Liver (tissue), 3 donors: ENCODE results near the gene PARD3B.

Experiments
- FOXA1 ChIP-seq: IDR thresholded peaks from 2 replicates; pipeline ENCODE4 v1.6.1; 2016; ENCODE audit warnings: antibody characterized with exemption
- GABPA ChIP-seq, 2 donors: IDR thresholded peaks in 1 of 2; conservative IDR thresholded peaks in 1 of 2; 2 replicates each; pipeline ENCODE4 v1.6.1; 2016; ENCODE audit warnings: antibody characterized with exemption in 2 of 2, mild to moderate bottlenecking in 1 of 2, moderate library complexity in 1 of 2
- NR2F2 ChIP-seq: IDR thresholded peaks from 2 replicates; pipeline ENCODE4 v1.6.1; 2016; ENCODE audit warnings: antibody characterized with exemption
- RAD21 ChIP-seq, 2 donors: IDR thresholded peaks; 2 replicates each; pipeline ENCODE4 v1.6.1; 2016; ENCODE audit warnings: antibody characterized with exemption in 2 of 2, mild to moderate bottlenecking in 2 of 2
- RXRA ChIP-seq, 2 donors: IDR thresholded peaks; 2 replicates each; pipeline ENCODE4 v1.6.1; 2017 to 2018; ENCODE audit warnings: antibody characterized with exemption in 2 of 2, mild to moderate bottlenecking in 1 of 2
- SP1 ChIP-seq: IDR thresholded peaks from 2 replicates; pipeline ENCODE4 v1.6.1; 2018; ENCODE audit warnings: antibody characterized with exemption, mild to moderate bottlenecking
- YY1 ChIP-seq: IDR thresholded peaks from 2 replicates; pipeline ENCODE4 v1.6.1; 2016; ENCODE audit warnings: antibody characterized with exemption, mild to moderate bottlenecking
- TF ChIP-seq, protein P1 (sequence below): IDR thresholded peaks from 2 replicates; pipeline ENCODE4 v1.6.1; 2016; ENCODE audit warnings: antibody characterized with exemption, mild to moderate bottlenecking
- TF ChIP-seq, protein P2 (sequence below): fragments of 150-350 bp; IDR thresholded peaks from 2 replicates; pipeline ENCODE4 v1.5.1; 2017; ENCODE audit warnings: improper control_type of control experiment, low read depth, low read length; ENCODE audit not compliant: missing input control
- TF ChIP-seq, protein P3 (sequence below): IDR thresholded peaks from 2 replicates; pipeline ENCODE4 v1.6.1; 2016; ENCODE audit warnings: antibody characterized with exemption
- donor health status: healthy.
- donor health status: healthy.

DNA sequence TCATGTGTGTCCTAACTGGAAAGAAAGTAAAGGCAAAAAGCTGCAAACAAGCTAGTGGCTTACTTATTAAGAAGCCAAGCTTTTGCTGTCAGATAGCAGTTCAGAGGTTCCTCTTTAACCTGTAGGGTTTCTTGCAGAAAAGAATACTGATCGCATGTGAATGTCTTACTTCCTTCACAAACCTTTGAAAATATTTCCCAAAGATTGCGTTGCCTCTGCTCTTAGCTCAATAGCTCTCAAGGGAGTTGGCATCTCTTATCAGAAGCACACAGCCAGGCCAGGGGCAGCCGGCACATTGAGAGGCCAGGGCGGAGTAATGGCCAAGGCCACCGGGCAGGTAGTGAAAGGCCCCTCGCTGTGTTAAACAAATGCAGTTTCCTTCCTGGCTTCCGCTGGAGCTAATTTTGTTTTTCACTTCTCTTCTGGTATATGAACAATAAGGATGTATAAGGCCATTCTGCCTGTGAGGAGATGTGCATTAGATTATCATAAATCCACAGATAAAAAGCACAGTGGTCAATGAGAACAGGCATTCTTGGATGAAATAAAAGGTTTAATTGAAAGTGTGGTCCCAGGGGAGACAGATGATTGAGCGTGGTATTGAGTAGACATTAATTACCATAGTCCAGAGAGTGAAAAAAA, 594.7 kb downstream of the PARD3B start:
- TF ChIP-seq, protein P1, sequence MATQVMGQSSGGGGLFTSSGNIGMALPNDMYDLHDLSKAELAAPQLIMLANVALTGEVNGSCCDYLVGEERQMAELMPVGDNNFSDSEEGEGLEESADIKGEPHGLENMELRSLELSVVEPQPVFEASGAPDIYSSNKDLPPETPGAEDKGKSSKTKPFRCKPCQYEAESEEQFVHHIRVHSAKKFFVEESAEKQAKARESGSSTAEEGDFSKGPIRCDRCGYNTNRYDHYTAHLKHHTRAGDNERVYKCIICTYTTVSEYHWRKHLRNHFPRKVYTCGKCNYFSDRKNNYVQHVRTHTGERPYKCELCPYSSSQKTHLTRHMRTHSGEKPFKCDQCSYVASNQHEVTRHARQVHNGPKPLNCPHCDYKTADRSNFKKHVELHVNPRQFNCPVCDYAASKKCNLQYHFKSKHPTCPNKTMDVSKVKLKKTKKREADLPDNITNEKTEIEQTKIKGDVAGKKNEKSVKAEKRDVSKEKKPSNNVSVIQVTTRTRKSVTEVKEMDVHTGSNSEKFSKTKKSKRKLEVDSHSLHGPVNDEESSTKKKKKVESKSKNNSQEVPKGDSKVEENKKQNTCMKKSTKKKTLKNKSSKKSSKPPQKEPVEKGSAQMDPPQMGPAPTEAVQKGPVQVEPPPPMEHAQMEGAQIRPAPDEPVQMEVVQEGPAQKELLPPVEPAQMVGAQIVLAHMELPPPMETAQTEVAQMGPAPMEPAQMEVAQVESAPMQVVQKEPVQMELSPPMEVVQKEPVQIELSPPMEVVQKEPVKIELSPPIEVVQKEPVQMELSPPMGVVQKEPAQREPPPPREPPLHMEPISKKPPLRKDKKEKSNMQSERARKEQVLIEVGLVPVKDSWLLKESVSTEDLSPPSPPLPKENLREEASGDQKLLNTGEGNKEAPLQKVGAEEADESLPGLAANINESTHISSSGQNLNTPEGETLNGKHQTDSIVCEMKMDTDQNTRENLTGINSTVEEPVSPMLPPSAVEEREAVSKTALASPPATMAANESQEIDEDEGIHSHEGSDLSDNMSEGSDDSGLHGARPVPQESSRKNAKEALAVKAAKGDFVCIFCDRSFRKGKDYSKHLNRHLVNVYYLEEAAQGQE: no peak
- no peak for TF ChIP-seq YY1
- TF ChIP-seq, protein P2, sequence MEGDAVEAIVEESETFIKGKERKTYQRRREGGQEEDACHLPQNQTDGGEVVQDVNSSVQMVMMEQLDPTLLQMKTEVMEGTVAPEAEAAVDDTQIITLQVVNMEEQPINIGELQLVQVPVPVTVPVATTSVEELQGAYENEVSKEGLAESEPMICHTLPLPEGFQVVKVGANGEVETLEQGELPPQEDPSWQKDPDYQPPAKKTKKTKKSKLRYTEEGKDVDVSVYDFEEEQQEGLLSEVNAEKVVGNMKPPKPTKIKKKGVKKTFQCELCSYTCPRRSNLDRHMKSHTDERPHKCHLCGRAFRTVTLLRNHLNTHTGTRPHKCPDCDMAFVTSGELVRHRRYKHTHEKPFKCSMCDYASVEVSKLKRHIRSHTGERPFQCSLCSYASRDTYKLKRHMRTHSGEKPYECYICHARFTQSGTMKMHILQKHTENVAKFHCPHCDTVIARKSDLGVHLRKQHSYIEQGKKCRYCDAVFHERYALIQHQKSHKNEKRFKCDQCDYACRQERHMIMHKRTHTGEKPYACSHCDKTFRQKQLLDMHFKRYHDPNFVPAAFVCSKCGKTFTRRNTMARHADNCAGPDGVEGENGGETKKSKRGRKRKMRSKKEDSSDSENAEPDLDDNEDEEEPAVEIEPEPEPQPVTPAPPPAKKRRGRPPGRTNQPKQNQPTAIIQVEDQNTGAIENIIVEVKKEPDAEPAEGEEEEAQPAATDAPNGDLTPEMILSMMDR: no peak
- no peak for TF ChIP-seq RAD21 (IDR thresholded peaks at IDR 0.05)
- TF ChIP-seq NR2F2: peak; percentile 90
- TF ChIP-seq SP1: no peak
- TF ChIP-seq, protein P3, sequence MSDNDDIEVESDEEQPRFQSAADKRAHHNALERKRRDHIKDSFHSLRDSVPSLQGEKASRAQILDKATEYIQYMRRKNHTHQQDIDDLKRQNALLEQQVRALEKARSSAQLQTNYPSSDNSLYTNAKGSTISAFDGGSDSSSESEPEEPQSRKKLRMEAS: no peak
- TF ChIP-seq FOXA1: no peak
- no peak for TF ChIP-seq GABPA (IDR thresholded peaks at IDR 0.05 in 1 of 2, conservative IDR thresholded peaks at IDR 0.05 in 1 of 2)
- TF ChIP-seq RXRA (IDR thresholded peaks at IDR 0.05): no peak
